IMR-90 (cell line): Measurements from ENCODE around the gene PRKCA.

Experiments
- BHLHE40 ChIP-seq: fragments of 150-350 bp; IDR thresholded peaks from 2 replicates; pipeline ENCODE4 v1.6.1; 2016; ENCODE audit warnings: mild to moderate bottlenecking, low read depth, low read length
- CEBPB ChIP-seq: IDR thresholded peaks from 2 replicates; pipeline ENCODE4 v1.6.1; 2012; ENCODE audit warnings: low read depth, low read length, improper control_type of control experiment
- CHD1 ChIP-seq: IDR thresholded peaks from 2 replicates; pipeline ENCODE4 v1.6.1; 2012; ENCODE audit warnings: low read depth, low read length, improper control_type of control experiment
- CTCF ChIP-seq: conservative IDR thresholded peaks from 2 replicates; pipeline ENCODE4 v1.5.1; 2012; ENCODE audit warnings: mild to moderate bottlenecking, low read depth, low read length, improper control_type of control experiment
- MAZ ChIP-seq: IDR thresholded peaks from 2 replicates; pipeline ENCODE4 v1.6.1; 2012; ENCODE audit warnings: low read depth, mild to moderate bottlenecking, low read length, improper control_type of control experiment, moderate library complexity, borderline replicate concordance
- MXI1 ChIP-seq: IDR thresholded peaks from 2 replicates; pipeline ENCODE4 v1.6.1; 2012; ENCODE audit warnings: low read depth, mild to moderate bottlenecking, low read length, moderate library complexity, borderline replicate concordance
- NFE2L2 ChIP-seq: fragments of 150-350 bp; IDR thresholded peaks from 2 replicates; pipeline ENCODE4 v1.6.1; 2016; ENCODE audit warnings: low read depth, mild to moderate bottlenecking, low read length
- POLR2A ChIP-seq: IDR thresholded peaks from 2 replicates; pipeline ENCODE4 v1.6.1; 2012; ENCODE audit warnings: mild to moderate bottlenecking, low read depth, low read length
- RAD21 ChIP-seq: IDR thresholded peaks from 2 replicates; pipeline ENCODE4 v1.6.1; 2012; ENCODE audit warnings: low read length, improper control_type of control experiment
- USF2 ChIP-seq: fragments of 150-350 bp; IDR thresholded peaks from 2 replicates; pipeline ENCODE4 v1.6.1; 2017; ENCODE audit warnings: mild to moderate bottlenecking, antibody characterized with exemption, low read length, low read depth

- no peak for TF ChIP-seq CTCF
- no peak for TF ChIP-seq NFE2L2
- TF ChIP-seq POLR2A, result no peak
- no peak for TF ChIP-seq CEBPB
- no peak for TF ChIP-seq MAZ
- no peak for TF ChIP-seq RAD21
- no peak for TF ChIP-seq BHLHE40
- no peak for TF ChIP-seq USF2
- TF ChIP-seq CHD1, result no peak
- TF ChIP-seq MXI1, result no peak
Observed at GRCh38 chr17:66443166-66443565, 140.8 kb downstream of the PRKCA start.
